Mucosa of gallbladder (tissue), 1 donor: Measurements from ENCODE around the gene HECTD3. TPM values are rescaled to one million over a fixed set of nuclear protein-coding genes. Genes with fewer than 3 reads are reported as not detected.

ENCODE experiments used
- DNase-seq: peaks from one replicate; pipeline ENCODE4 v3.0.0-alpha.2; 2020; ENCODE audit warnings: low spot score
- total RNA-seq: library from RNA; stranded (reverse); gene quantifications from one replicate; pipeline ENCODE4 v1.2.1, GENCODE V29; 2021
- donor health status: DM: no; HTN: no; CAD: no.

HECTD3 gene
- 59.6 TPM for total RNA-seq

GRCh38 chr1:45010855-45011811 lies at the start of gene HECTD3:
HECTD3 (minus strand) TSS chr1:45011324; CDS start chr1:45011257, 67 bp downstream.
- DNase-seq: peak; percentile 83

- no peak for DNase-seq
Observed at GRCh38 chr1:45059829-45060228, 48.7 kb upstream of the HECTD3 start.

- DNase-seq: no peak
Observed at GRCh38 chr1:45057542-45057941, 46.4 kb upstream of the HECTD3 start.

GRCh38 chr1:45051005-45051772 lies 40.1 kb upstream of the HECTD3 start:
- no peak for DNase-seq

GRCh38 chr1:45047032-45047431 lies 35.9 kb upstream of the HECTD3 start:
- DNase-seq: no peak

- no peak for DNase-seq
Observed at GRCh38 chr1:45044916-45045315, 33.8 kb upstream of the HECTD3 start.

GRCh38 chr1:45043094-45043493 lies 32.0 kb upstream of the HECTD3 start:
- DNase-seq: no peak

- no peak for DNase-seq
Observed at GRCh38 chr1:45040297-45040696, 29.2 kb upstream of the HECTD3 start.

GRCh38 chr1:45038661-45039364 lies 27.7 kb upstream of the HECTD3 start:
- DNase-seq: no peak

GRCh38 chr1:45038240-45038639 lies 27.1 kb upstream of the HECTD3 start:
- no peak for DNase-seq

- no peak for DNase-seq
Observed at GRCh38 chr1:45037456-45037855, 26.3 kb upstream of the HECTD3 start.

GRCh38 chr1:45035631-45036301 lies 24.6 kb upstream of the HECTD3 start:
- DNase-seq: no peak

- DNase-seq: no peak
Observed at GRCh38 chr1:45033356-45033755, 22.2 kb upstream of the HECTD3 start.

- no peak for DNase-seq
Observed at GRCh38 chr1:45032837-45033236, 21.7 kb upstream of the HECTD3 start.

GRCh38 chr1:45026446-45026845 lies 15.3 kb upstream of the HECTD3 start:
- no peak for DNase-seq

- DNase-seq: no peak
Observed at GRCh38 chr1:45023663-45024062, 12.5 kb upstream of the HECTD3 start.

GRCh38 chr1:45018599-45019230 lies 7.6 kb upstream of the HECTD3 start:
- peak; percentile 63 for DNase-seq

GRCh38 chr1:45016767-45017166 lies 5.6 kb upstream of the HECTD3 start:
- no peak for DNase-seq

- no peak for DNase-seq
Observed at GRCh38 chr1:45016090-45016697, 5.1 kb upstream of the HECTD3 start.

- DNase-seq: no peak
Observed at GRCh38 chr1:45015683-45016082, 4.6 kb upstream of the HECTD3 start.
